Mesothelial cell of epicardium (in vitro differentiated cells): ENCODE measurements around the gene PHACTR1. TPM values are rescaled to one million over a fixed set of nuclear protein-coding genes. Genes with fewer than 3 reads are reported as not detected.
A peak's percentile ranks its signal among the peaks of the same experiment; 100 is the strongest.

ENCODE experiments used
- DNase-seq, 2 experiments: peaks; one replicate each; pipeline ENCODE4 v3.0.0; 2021; ENCODE audit warnings: low spot score in 2 of 2; ENCODE audit not compliant: unreplicated experiment in 2 of 2
- H3K27ac Mint-ChIP-seq: 2 replicates; pipeline ENCODE4 v1.8.0; 2021; ENCODE audit warnings: mixed read lengths
- H3K27me3 Mint-ChIP-seq: 2 replicates; pipeline ENCODE4 v1.8.0; 2021; ENCODE audit warnings: low read depth, mixed read lengths
- H3K36me3 Mint-ChIP-seq: 2 replicates; pipeline ENCODE4 v1.8.0; 2021; ENCODE audit warnings: mixed read lengths
- H3K4me1 Mint-ChIP-seq: 2 replicates; pipeline ENCODE4 v1.8.0; 2021; ENCODE audit warnings: mixed read lengths
- H3K4me3 Mint-ChIP-seq: 2 replicates; pipeline ENCODE4 v1.8.0; 2021; ENCODE audit warnings: mild to moderate bottlenecking, moderate library complexity, mixed read lengths
- H3K9me3 Mint-ChIP-seq: 2 replicates; pipeline ENCODE4 v1.8.0; 2021; ENCODE audit warnings: mixed read lengths
- CTCF ChIP-seq: fragments of 200-600 bp; sonication (generic); IDR thresholded peaks from one replicate; pipeline ENCODE4 v1.5.0; 2021; ENCODE audit warnings: antibody characterized with exemption; ENCODE audit not compliant: unreplicated experiment
- total RNA-seq: library from RNA; stranded (reverse); gene quantifications from 3 replicates; pipeline ENCODE4 v1.2.1, GENCODE V29; 2021

The PHACTR1 gene
- total RNA-seq, 1 donor from 2014 or later, result 0.76 TPM

- no peak for DNase-seq
- H3K9me3 Mint-ChIP-seq, result no peaks in the 10 kb centered on the region
- no peaks in the 10 kb centered on the region for H3K36me3 Mint-ChIP-seq
- H3K4me1 Mint-ChIP-seq, result no peaks in the 10 kb centered on the region
- no peak for TF ChIP-seq CTCF
- no peak overlapping the region for H3K27ac Mint-ChIP-seq
- no peak overlapping the region for H3K4me3 Mint-ChIP-seq
- H3K27me3 Mint-ChIP-seq, result peaks cover 42% of the 10 kb centered on the region
Measured at GRCh38 chr6:13189710-13190109, 473.1 kb downstream of the PHACTR1 start.

DNA sequence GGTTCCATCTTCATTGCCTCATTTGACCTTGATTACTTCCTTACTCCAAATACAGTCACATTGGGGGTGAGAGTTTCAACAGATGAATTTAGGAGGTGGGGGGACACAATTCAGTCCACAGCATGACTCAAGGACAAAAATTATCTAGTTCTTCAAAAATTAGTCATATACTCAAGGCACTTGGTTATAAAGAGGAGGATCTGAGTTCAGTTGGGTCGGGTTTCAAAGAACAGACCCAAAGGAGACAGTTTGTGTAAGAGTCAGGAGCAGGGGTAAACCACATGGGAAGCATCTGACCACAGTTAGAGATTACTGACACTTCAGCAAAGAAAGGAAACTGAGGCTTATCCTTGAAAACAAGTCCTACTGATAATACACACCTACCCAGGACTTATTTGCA, 473.8 kb downstream of the PHACTR1 start:
- no peak for DNase-seq
- H3K4me3 Mint-ChIP-seq, result no peak overlapping the region
- peaks cover 36% of the 10 kb centered on the region for H3K27me3 Mint-ChIP-seq
- H3K9me3 Mint-ChIP-seq, result no peaks in the 10 kb centered on the region
- H3K36me3 Mint-ChIP-seq, result no peaks in the 10 kb centered on the region
- no peak overlapping the region for H3K27ac Mint-ChIP-seq
- no peak for TF ChIP-seq CTCF
- H3K4me1 Mint-ChIP-seq, result no peaks in the 10 kb centered on the region

DNA sequence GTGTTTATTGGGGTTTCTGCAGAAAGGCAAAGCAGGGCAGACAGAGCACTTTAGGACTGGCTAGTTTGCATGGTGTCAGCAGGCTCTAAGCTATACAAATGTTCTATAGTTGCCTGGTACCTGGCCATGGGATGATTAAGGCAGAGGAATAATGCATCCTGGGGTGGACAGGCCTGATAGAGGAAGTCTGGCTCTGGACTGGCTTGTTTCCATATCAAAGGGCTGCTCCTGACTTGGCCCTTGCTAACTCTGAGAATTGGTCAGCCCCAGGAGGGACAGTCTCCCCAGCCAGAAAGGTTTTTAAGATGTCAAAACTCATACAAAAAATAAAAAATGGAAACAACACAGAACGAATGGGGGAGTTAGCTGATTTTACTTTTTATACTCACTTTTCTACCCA, 474.9 kb downstream of the PHACTR1 start:
- DNase-seq, result no peak
- H3K9me3 Mint-ChIP-seq, result no peaks in the 10 kb centered on the region
- TF ChIP-seq CTCF, result no peak
- no peak overlapping the region for H3K4me3 Mint-ChIP-seq
- H3K27me3 Mint-ChIP-seq, result peaks cover 26% of the 10 kb centered on the region
- no peaks in the 10 kb centered on the region for H3K4me1 Mint-ChIP-seq
- H3K27ac Mint-ChIP-seq, result no peak overlapping the region
- no peaks in the 10 kb centered on the region for H3K36me3 Mint-ChIP-seq

GRCh38 chr6:13194852-13195251, 478.3 kb downstream of the PHACTR1 start:
- Mint-ChIP-seq H3K36me3 (no peaks in the 10 kb centered on the region), H3K9me3 (no peaks in the 10 kb centered on the region), H3K4me3 (no peak overlapping the region), H3K27ac (no peak overlapping the region), H3K27me3 (peaks cover 23% of the 10 kb centered on the region), H3K4me1 (no peaks in the 10 kb centered on the region)
- DNase-seq, result no peak
- peak; percentile 50 for TF ChIP-seq CTCF

DNA sequence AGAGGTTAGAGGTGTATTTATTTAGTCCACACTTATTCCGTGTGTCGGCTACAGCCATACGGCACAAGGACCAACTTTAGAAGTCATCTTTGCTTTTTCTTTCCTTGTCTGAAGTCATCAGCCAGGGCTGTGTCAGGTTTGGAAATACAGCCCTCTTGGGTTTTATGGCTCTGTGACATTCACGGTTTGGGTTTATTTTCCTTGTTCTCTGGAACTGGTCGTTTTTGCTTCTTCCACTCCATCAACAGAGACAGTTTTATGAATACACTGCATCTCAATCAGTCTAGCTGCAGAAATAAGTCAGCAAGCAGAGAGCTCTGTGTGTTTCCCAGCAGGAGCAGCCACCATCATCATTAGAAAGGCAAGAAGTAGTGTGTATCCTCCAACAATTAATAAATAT, 479.2 kb downstream of the PHACTR1 start:
- H3K27ac Mint-ChIP-seq, result no peak overlapping the region
- no peaks in the 10 kb centered on the region for H3K36me3 Mint-ChIP-seq
- no peak overlapping the region for H3K4me3 Mint-ChIP-seq
- TF ChIP-seq CTCF, result no peak
- H3K4me1 Mint-ChIP-seq, result no peaks in the 10 kb centered on the region
- DNase-seq, result no peak
- peaks cover 25% of the 10 kb centered on the region for H3K27me3 Mint-ChIP-seq
- no peaks in the 10 kb centered on the region for H3K9me3 Mint-ChIP-seq

GRCh38 chr6:13198168-13198567, 481.6 kb downstream of the PHACTR1 start:
- no peaks in the 10 kb centered on the region for H3K9me3 Mint-ChIP-seq
- peaks cover 16% of the 10 kb centered on the region for H3K27me3 Mint-ChIP-seq
- H3K4me3 Mint-ChIP-seq, result no peak overlapping the region
- H3K27ac Mint-ChIP-seq, result no peak overlapping the region
- no peak for DNase-seq
- H3K4me1 Mint-ChIP-seq, result no peaks in the 10 kb centered on the region
- TF ChIP-seq CTCF, result no peak
- H3K36me3 Mint-ChIP-seq, result no peaks in the 10 kb centered on the region
